ENCODE measurements around the gene EEF2K.

GRCh38 chr16:22312897-22313781, 107.1 kb downstream of the EEF2K start:
- no peak for TF ChIP-seq CTCF (IDR thresholded peaks at IDR 0.05)
- no peak for TF ChIP-seq POLR2A (IDR thresholded peaks at IDR 0.05)
